DND-41 (cell line): ENCODE measurements around the gene PIEZO1.

Experiments
- CTCF ChIP-seq: IDR thresholded peaks from 2 replicates; pipeline ENCODE4 v1.5.1; 2012; ENCODE audit warnings: borderline replicate concordance, low read length, moderate library complexity, mild to moderate bottlenecking; ENCODE audit not compliant: poor library complexity, severe bottlenecking; ENCODE audit errors: extremely low read depth
- EZH2 ChIP-seq: IDR thresholded peaks from 3 replicates; pipeline ENCODE4 v1.6.1; 2012; ENCODE audit warnings: borderline replicate concordance, low read depth, mild to moderate bottlenecking, moderate library complexity, low read length, inconsistent platforms; ENCODE audit not compliant: severe bottlenecking

- TF ChIP-seq CTCF (no peak), EZH2 (no peak)
Observed at GRCh38 chr16:88770461-88771293, 14.3 kb downstream of the PIEZO1 start.
